ENCODE data around the gene CAMTA1. TPM values are rescaled to one million over a fixed set of nuclear protein-coding genes. Genes with fewer than 3 reads are reported as not detected.

The CAMTA1 gene
- total RNA-seq, 2 donors from 2014 or later: 105 to 113 TPM

DNA sequence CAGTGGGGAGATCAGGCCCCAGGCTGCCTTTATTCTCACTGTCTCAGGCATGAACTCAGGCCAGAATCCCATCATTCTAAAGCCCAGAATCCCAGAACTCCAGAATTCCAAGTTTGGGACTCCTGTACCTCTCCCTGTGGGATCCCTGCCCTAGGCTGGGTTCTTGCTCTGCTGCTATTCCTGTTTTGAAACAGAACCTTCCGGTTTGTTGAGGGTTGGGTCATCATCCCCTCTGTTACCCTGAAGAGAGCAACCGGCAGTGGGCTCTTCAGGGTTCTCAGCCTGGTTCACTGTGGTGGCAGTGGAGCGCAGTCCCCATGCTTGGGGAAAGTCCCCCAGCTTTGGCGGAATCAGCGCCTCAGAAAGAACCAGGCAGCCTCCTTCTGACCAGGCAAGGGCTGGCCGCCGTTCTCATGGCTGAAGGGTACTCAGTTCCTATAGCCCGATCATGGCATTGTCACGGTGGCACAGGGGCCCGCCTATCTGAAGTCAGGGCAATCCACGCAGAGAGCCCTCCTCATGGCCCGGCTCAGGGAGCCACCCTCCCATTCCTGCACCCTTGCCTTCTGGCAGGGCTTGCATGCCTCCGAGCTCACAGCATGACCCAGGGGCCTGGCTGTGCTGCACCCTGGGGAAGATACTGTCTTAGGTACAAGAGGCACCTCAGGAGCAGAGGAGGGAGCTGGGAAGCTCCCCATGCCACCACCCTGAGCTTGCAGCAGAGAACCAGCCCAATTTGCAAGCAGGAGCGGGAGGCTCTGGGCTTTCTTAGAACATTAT is 650.2 kb downstream of the CAMTA1 start:
- Histone ChIP-seq H3K36me3 (no peaks in the 10 kb centered on the region), H3K9me3 (no peaks in the 10 kb centered on the region), H3K27me3 (replicated peaks; ENCODE audit: insufficient read depth) (no peaks in the 10 kb centered on the region), H3K4me1 (ENCODE audit: control insufficient read depth in 1 of 2, low read depth in 2 of 2) (no peaks in the 10 kb centered on the region), H3K27ac (no peak overlapping the region), H3K4me3 (no peak overlapping the region)
- ATAC-seq (ENCODE audit: insufficient number of reproducible peaks, low FRiP score, low read depth) (no peak), DNase-seq (ENCODE audit: low spot score) (no peak)
- TF ChIP-seq, protein P1, sequence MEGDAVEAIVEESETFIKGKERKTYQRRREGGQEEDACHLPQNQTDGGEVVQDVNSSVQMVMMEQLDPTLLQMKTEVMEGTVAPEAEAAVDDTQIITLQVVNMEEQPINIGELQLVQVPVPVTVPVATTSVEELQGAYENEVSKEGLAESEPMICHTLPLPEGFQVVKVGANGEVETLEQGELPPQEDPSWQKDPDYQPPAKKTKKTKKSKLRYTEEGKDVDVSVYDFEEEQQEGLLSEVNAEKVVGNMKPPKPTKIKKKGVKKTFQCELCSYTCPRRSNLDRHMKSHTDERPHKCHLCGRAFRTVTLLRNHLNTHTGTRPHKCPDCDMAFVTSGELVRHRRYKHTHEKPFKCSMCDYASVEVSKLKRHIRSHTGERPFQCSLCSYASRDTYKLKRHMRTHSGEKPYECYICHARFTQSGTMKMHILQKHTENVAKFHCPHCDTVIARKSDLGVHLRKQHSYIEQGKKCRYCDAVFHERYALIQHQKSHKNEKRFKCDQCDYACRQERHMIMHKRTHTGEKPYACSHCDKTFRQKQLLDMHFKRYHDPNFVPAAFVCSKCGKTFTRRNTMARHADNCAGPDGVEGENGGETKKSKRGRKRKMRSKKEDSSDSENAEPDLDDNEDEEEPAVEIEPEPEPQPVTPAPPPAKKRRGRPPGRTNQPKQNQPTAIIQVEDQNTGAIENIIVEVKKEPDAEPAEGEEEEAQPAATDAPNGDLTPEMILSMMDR (IDR thresholded peaks at IDR 0.05): no peak

DNA sequence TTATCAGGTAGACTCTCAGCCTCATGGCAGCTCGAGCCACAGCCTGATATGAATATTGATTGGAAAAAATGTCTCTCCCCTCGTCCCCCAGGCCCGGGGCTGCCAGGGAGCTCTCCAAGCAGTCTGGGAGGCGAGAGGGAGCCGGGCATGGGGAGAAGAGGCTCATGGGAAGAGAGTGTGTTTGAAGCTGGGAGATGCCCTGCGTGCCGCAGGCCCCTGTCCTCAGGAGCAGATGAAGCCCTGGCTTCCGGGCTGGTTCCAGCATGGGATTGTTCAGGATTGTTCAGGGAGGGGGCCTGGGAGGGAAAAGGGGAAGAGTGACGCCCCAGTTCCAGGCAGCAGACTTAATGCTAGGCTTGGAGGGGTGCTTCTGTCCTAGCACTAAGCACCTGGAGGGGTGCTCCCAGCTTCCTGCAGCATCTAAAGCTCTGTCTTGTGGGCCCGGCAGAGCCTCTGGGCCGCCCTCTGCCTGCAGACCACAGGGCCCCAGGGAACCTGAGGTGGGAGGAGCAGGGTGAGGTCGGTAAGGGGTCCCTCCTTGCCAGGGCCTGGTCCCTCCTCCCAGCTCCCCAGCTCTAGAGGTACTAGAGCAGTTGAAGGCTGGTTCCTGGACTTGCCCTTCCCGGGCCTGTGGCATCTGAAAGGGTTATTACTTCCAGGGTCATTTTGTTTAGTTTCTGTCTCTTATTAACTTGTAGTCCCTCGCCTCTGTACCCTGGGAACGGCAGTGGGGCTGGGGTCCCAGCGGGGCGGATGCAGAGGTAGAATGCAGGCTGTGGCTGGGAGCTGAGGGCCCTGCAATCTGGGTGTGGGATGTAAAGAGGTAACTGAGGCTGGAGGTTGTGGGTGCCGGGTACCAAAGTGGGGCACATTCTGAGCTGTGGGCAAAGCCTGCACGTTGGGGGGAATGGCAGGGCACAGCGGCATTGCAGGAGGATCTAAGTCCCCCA is 651.1 kb downstream of the CAMTA1 start:
- Histone ChIP-seq H3K27me3 (replicated peaks; ENCODE audit: insufficient read depth) (no peaks in the 10 kb centered on the region), H3K9me3 (no peaks in the 10 kb centered on the region), H3K27ac (no peak overlapping the region), H3K4me1 (ENCODE audit: control insufficient read depth in 1 of 2, low read depth in 2 of 2) (no peaks in the 10 kb centered on the region), H3K36me3 (no peaks in the 10 kb centered on the region), H3K4me3 (no peak overlapping the region)
- no peak for ATAC-seq (ENCODE audit: insufficient number of reproducible peaks, low FRiP score, low read depth)
- TF ChIP-seq, protein P1 (IDR thresholded peaks at IDR 0.05): no peak
- no peak for DNase-seq (ENCODE audit: low spot score)

DNA sequence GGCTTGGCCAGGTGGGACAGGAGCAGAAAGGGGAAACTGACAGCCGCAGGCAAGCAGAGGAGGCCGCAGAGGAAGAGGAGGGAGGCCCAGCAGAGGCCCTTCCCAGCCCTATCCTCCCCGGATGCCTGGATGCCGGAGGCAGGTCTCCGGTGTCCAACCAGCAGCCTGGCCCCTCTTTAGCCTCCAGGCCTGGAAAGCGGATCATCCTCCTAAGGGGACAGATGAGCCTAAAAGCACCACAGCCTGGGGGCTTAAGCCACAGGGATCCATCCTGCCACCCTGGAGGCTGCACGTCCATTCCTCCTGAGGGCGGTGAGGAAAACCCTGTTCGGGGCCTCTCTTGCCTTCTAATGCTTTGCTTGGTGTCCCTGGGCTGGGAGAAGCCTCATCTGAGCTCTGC is 651.8 kb downstream of the CAMTA1 start:
- TF ChIP-seq, protein P1 (IDR thresholded peaks at IDR 0.05): no peak
- no peaks in the 10 kb centered on the region for H3K4me1 ChIP-seq (ENCODE audit: control insufficient read depth in 1 of 2, low read depth in 2 of 2)
- no peaks in the 10 kb centered on the region for H3K36me3 ChIP-seq
- no peak overlapping the region for H3K27ac ChIP-seq
- ATAC-seq (ENCODE audit: insufficient number of reproducible peaks, low FRiP score, low read depth) (no peak), DNase-seq (ENCODE audit: low spot score) (no peak)
- H3K27me3 ChIP-seq (replicated peaks; ENCODE audit: insufficient read depth): no peaks in the 10 kb centered on the region
- no peak overlapping the region for H3K4me3 ChIP-seq
- H3K9me3 ChIP-seq: no peaks in the 10 kb centered on the region

DNA sequence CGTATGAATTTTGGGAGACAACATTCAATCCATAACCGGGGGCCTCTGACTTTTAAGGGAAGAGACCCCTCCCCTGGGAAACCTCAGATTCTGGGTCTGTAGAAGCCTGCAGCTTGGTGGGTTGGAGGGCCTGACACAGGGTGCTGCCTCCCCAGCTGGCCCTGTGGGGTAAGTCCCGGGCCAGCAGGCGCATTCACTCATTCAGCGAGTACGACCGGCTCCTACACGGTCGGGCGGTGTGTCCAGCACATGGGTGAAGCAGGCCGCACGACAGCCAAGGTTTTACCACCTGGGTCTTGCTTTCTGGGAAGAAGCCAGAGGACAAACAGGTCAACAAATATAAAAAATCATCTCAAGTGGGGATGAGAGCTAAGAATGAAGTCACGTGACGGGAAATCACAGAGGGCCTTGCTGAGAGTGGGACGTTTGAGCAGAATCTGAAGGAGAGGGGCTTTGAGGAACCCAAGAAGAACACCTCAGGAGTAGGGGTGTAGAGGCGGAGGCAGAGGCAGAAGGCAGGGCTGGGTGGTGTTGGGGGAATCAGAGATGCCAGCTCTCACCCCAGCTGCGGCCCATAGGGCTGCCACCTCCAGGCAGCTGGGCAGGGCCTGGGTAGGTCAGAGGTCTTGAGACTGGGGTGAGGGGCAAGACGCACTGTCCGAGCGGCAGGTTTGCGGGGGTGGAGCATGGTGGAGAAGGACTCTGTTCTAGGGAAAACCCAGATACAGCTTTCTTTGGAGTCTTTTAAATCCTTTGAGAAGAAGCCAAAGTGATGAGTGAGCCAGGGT is 652.5 kb downstream of the CAMTA1 start:
- Histone ChIP-seq H3K36me3 (no peaks in the 10 kb centered on the region), H3K27ac (no peak overlapping the region), H3K4me1 (ENCODE audit: control insufficient read depth in 1 of 2, low read depth in 2 of 2) (no peaks in the 10 kb centered on the region), H3K4me3 (no peak overlapping the region), H3K27me3 (replicated peaks; ENCODE audit: insufficient read depth) (no peaks in the 10 kb centered on the region), H3K9me3 (no peaks in the 10 kb centered on the region)
- TF ChIP-seq, protein P1 (IDR thresholded peaks at IDR 0.05): no peak
- no peak for DNase-seq (ENCODE audit: low spot score)
- no peak for ATAC-seq (ENCODE audit: insufficient number of reproducible peaks, low FRiP score, low read depth)
